H1 (cell line): ENCODE measurements around the gene THAP11. TPM values are rescaled to one million over a fixed set of nuclear protein-coding genes. Genes with fewer than 3 reads are reported as not detected.

Experiments used
- CTCF ChIA-PET: fragments of 300-600 bp; sonication (Branson Sonifier 250); formaldehyde crosslinking; loops from one replicate; lab custom pipeline; 2021; ENCODE audit not compliant: partially characterized antibody; lab: Charles Lee
- POLR2A ChIA-PET: fragments of 300-600 bp; sonication (Branson Sonifier 250); formaldehyde crosslinking; loops from one replicate; lab custom pipeline; 2021; ENCODE audit warnings: inconsistent platforms; ENCODE audit not compliant: partially characterized antibody; lab: Charles Lee
- DNase-seq, 2 experiments: peaks; one replicate each; pipeline versions ENCODE4 v3.0.0 to v3.0.0-alpha.2; 2010 to 2022; ENCODE audit warnings: low spot score in 2 of 2, low read depth in 1 of 2, mixed read lengths in 1 of 2
- FAIRE-seq: peaks from 2 replicates; lab custom pipeline; 2011; peaks lifted over from hg19 to GRCh38; lab: Jason Lieb, UNC
- H2AFZ ChIP-seq: 2 replicates; pipeline ENCODE4 v1.8.1; 2012; ENCODE audit warnings: low read length, inconsistent platforms
- H2AK5ac ChIP-seq: 2 replicates; pipeline ENCODE4 v1.6.1; 2013; ENCODE audit warnings: low read depth, low read length
- H2BK120ac ChIP-seq: replicated peaks from 2 replicates; pipeline ENCODE3; 2013; ENCODE audit warnings: low read depth, low read length, inconsistent platforms
- H2BK12ac ChIP-seq: 2 replicates; pipeline ENCODE4 v1.6.1; 2013; ENCODE audit warnings: low read depth, low read length
- H2BK15ac ChIP-seq: 2 replicates; pipeline ENCODE4 v1.6.1; 2013; ENCODE audit warnings: low read length
- H2BK20ac ChIP-seq: 2 replicates; pipeline ENCODE4 v1.6.1; 2013; ENCODE audit warnings: low read length
- H2BK5ac ChIP-seq: 2 replicates; pipeline ENCODE4 v1.6.1; 2013; ENCODE audit warnings: low read depth, low read length
- H3K14ac ChIP-seq: 2 replicates; pipeline ENCODE4 v1.6.1; 2013; ENCODE audit warnings: inconsistent platforms; ENCODE audit not compliant: insufficient read length
- H3K18ac ChIP-seq: 2 replicates; pipeline ENCODE4 v1.6.1; 2013; ENCODE audit warnings: low read length; ENCODE audit errors: extremely low read depth
- H3K23ac ChIP-seq: 2 replicates; pipeline ENCODE4 v1.6.1; 2013; ENCODE audit warnings: inconsistent platforms; ENCODE audit not compliant: insufficient read length
- H3K23me2 ChIP-seq: 2 replicates; pipeline ENCODE4 v1.6.1; 2013; ENCODE audit warnings: low read depth, low read length
- H3K27ac ChIP-seq: 2 replicates; pipeline ENCODE4 v1.6.1; 2011; ENCODE audit warnings: low read depth, low read length, inconsistent platforms
- H3K27me3 ChIP-seq, 4 experiments: replicated peaks in 1 of 4; 1 replicate in 1 of 4; 2 replicates in 3 of 4; pipeline versions ENCODE4 v1.6.1 to v1.8.1; 2011 to 2013; ENCODE audit warnings: low read length in 3 of 4, mild to moderate bottlenecking in 3 of 4, inconsistent platforms in 2 of 4, mixed read lengths in 2 of 4, moderate library complexity in 1 of 4; ENCODE audit not compliant: control insufficient read depth in 3 of 4, insufficient read depth in 3 of 4; ENCODE audit errors: extremely low read depth in 1 of 4
- H3K36me3 ChIP-seq, 4 experiments: 2 replicates each; pipeline versions ENCODE4 v1.6.1 to v1.8.1; 2011 to 2013; ENCODE audit warnings: mild to moderate bottlenecking in 4 of 4, low read length in 3 of 4, moderate library complexity in 2 of 4, control low read depth in 1 of 4, inconsistent platforms in 1 of 4; ENCODE audit not compliant: insufficient read depth in 4 of 4, control insufficient read depth in 2 of 4
- H3K4ac ChIP-seq: replicated peaks from 2 replicates; pipeline ENCODE3; 2013; ENCODE audit warnings: low read length, low read depth, mixed read lengths, inconsistent platforms; ENCODE audit not compliant: insufficient read length
- H3K4me1 ChIP-seq, 4 experiments: replicated peaks in 1 of 4; 1 replicate in 1 of 4; 2 replicates in 3 of 4; pipeline versions ENCODE4 v1.6.1 to v1.8.1; 2011 to 2013; ENCODE audit warnings: low read length in 3 of 4, inconsistent platforms in 2 of 4, mixed read lengths in 1 of 4; ENCODE audit not compliant: insufficient read depth in 4 of 4, control insufficient read depth in 3 of 4
- H3K4me2 ChIP-seq, 2 experiments: 2 replicates each; pipeline versions ENCODE4 v1.6.1 to v1.8.1; 2011 to 2013; ENCODE audit warnings: low read depth in 2 of 2, low read length in 2 of 2, control low read depth in 1 of 2, inconsistent platforms in 1 of 2, mild to moderate bottlenecking in 1 of 2; ENCODE audit not compliant: insufficient read depth in 1 of 2
- H3K4me3 ChIP-seq, 4 experiments: fragments of 200-600, 300-600 bp in 1 of 4; sonication (generic), shearing (Covaris generic), sonication (Bioruptor Twin) in 1 of 4; 2 replicates each; pipeline versions ENCODE4 v1.5.1 to v1.8.1; 2011 to 2016; ENCODE audit warnings: low read length in 4 of 4, low read depth in 3 of 4, control low read depth in 2 of 4, inconsistent platforms in 2 of 4, mild to moderate bottlenecking in 2 of 4, mixed read lengths in 1 of 4, moderate library complexity in 1 of 4; ENCODE audit not compliant: insufficient read depth in 2 of 4; ENCODE audit errors: extremely low read depth in 1 of 4
- H3K56ac ChIP-seq: replicated peaks from 2 replicates; pipeline ENCODE3; 2013; ENCODE audit warnings: low read depth, mild to moderate bottlenecking, mixed read lengths, low read length, inconsistent platforms; ENCODE audit not compliant: insufficient read length
- H3K79me1 ChIP-seq: 2 replicates; pipeline ENCODE4 v1.6.1; 2013; ENCODE audit warnings: low read depth, low read length, control low read depth
- H3K79me2 ChIP-seq, 2 experiments: 2 replicates each; pipeline versions ENCODE4 v1.6.1 to v1.8.1; 2012 to 2013; ENCODE audit warnings: low read length in 2 of 2, mild to moderate bottlenecking in 2 of 2, inconsistent platforms in 1 of 2; ENCODE audit not compliant: insufficient read depth in 2 of 2, control insufficient read depth in 1 of 2
- H3K9ac ChIP-seq, 4 experiments: replicated peaks in 1 of 4; 1 replicate in 1 of 4; 2 replicates in 3 of 4; pipeline versions ENCODE4 v1.6.1 to v1.8.1; 2011 to 2013; ENCODE audit warnings: low read depth in 3 of 4, low read length in 3 of 4, control low read depth in 2 of 4, mild to moderate bottlenecking in 2 of 4, moderate library complexity in 2 of 4, inconsistent platforms in 1 of 4; ENCODE audit errors: extremely low read depth in 1 of 4
- H3K9me3 ChIP-seq, 2 experiments: 2 replicates each; pipeline versions ENCODE4 v1.6.1 to v1.8.1; 2012 to 2013; ENCODE audit warnings: mild to moderate bottlenecking in 2 of 2, moderate library complexity in 2 of 2, control low read depth in 1 of 2, inconsistent platforms in 1 of 2, low read depth in 1 of 2, low read length in 1 of 2, mixed read lengths in 1 of 2; ENCODE audit not compliant: insufficient read depth in 2 of 2
- H4K20me1 ChIP-seq, 2 experiments: replicated peaks in 1 of 2; 2 replicates each; pipeline versions ENCODE3 to v1.8.1; 2011 to 2013; ENCODE audit warnings: inconsistent platforms in 2 of 2, low read length in 2 of 2, mild to moderate bottlenecking in 1 of 2; ENCODE audit not compliant: insufficient read depth in 2 of 2, control insufficient read depth in 1 of 2
- H4K5ac ChIP-seq: 2 replicates; pipeline ENCODE4 v1.6.1; 2013; ENCODE audit warnings: low read length, low read depth, mixed read lengths, inconsistent platforms; ENCODE audit not compliant: insufficient read length
- H4K8ac ChIP-seq: 2 replicates; pipeline ENCODE4 v1.8.0; 2013; ENCODE audit warnings: mild to moderate bottlenecking, moderate library complexity, low read length, inconsistent platforms; ENCODE audit not compliant: insufficient read depth; ENCODE audit errors: extremely low read depth
- H4K91ac ChIP-seq: replicated peaks from 2 replicates; pipeline ENCODE3; 2013; ENCODE audit warnings: low read length, mixed read lengths, inconsistent platforms; ENCODE audit not compliant: insufficient read length
- BCL11A ChIP-seq, 2 experiments: IDR thresholded peaks; one replicate each; pipeline ENCODE4 v1.6.1; 2011; ENCODE audit warnings: low read depth in 2 of 2, low read length in 2 of 2, mild to moderate bottlenecking in 2 of 2
- JUND ChIP-seq: IDR thresholded peaks from 2 replicates; pipeline ENCODE4 v1.6.1; 2011; ENCODE audit warnings: mild to moderate bottlenecking, improper control_type of control experiment, low read length
- KDM5A ChIP-seq: fragments of 200-600 bp; IDR thresholded peaks from 2 replicates; pipeline ENCODE4 v1.7.1; 2012; ENCODE audit warnings: mild to moderate bottlenecking, low read length, inconsistent platforms, mixed read lengths
- PHF8 ChIP-seq: fragments of 200-600 bp; sonication (generic); conservative IDR thresholded peaks from 2 replicates; pipeline ENCODE4 v1.7.1; 2012; ENCODE audit warnings: low read depth, mild to moderate bottlenecking, inconsistent platforms, low read length, moderate library complexity
- RAD21 ChIP-seq, 2 experiments: IDR thresholded peaks in 1 of 2; conservative IDR thresholded peaks in 1 of 2; 2 replicates each; pipeline ENCODE4 v1.6.1; 2011; ENCODE audit warnings: low read depth in 2 of 2, low read length in 2 of 2, improper control_type of control experiment in 1 of 2, inconsistent platforms in 1 of 2, mild to moderate bottlenecking in 1 of 2, moderate library complexity in 1 of 2
- RNF2 ChIP-seq: fragments of 200-900, 300-1000 bp; sonication (generic); IDR thresholded peaks from 2 replicates; pipeline ENCODE4 v1.7.1; 2016; ENCODE audit warnings: borderline replicate concordance, low read depth, mild to moderate bottlenecking, antibody characterized with exemption, low read length; ENCODE audit not compliant: poor library complexity, severe bottlenecking; ENCODE audit errors: missing control alignments
- SP1 ChIP-seq: IDR thresholded peaks from 2 replicates; pipeline ENCODE4 v1.6.1; 2011; ENCODE audit warnings: low read depth, low read length
- ZNF274 ChIP-seq: IDR thresholded peaks from 2 replicates; pipeline ENCODE4 v1.7.0; 2012; ENCODE audit warnings: low read length, borderline replicate concordance; ENCODE audit errors: extremely low read depth
- WGBS, 2 experiments: shearing (Covaris generic) in 1 of 2; methylation state at CpG; one replicate each; pipeline versions ENCODE4 v1.1.6 to v1.1.7; 2013 to 2015; ENCODE audit warnings: low lambda C conversion rate in 2 of 2, mixed read lengths in 2 of 2, inconsistent platforms in 1 of 2, low coverage in 1 of 2, missing lambda C conversion rate in 1 of 2; ENCODE audit not compliant: insufficient replicate concordance in 2 of 2, insufficient coverage in 1 of 2, insufficient read length in 1 of 2; ENCODE audit errors: extremely low coverage in 1 of 2, missing lambda C conversion rate in 1 of 2; 5-methylcytosine and 5-hydroxymethylcytosine counted together
- polyA plus RNA-seq, 7 experiments: library from polyadenylated mRNA; depleted of rRNA in 3 of 7; stranded (reverse) in 5 of 7; unstranded in 2 of 7; fragments of >200 nt in 5 of 7; fragments of 200-250 nt in 2 of 7; gene quantifications; 1 replicate in 5 of 7; 2 replicates in 1 of 7; 4 replicates in 1 of 7; pipeline versions ENCODE4 v1.2.1 to v1.2.3, GENCODE V29; 2011 to 2013; ENCODE audit warnings: missing spikeins in 2 of 7, mixed read lengths in 2 of 7
- total RNA-seq: library from RNA; stranded (reverse); fragmentation: NEBNext Ultra II Directional; extraction: Animal tissue kit (Norgen Biotek cat#: 25700); gene quantifications from 2 replicates; pipeline ENCODE4 v1.2.1, GENCODE V29; 2021
- TF ChIP-seq, protein P1 (sequence below): IDR thresholded peaks from 2 replicates; pipeline ENCODE4 v1.6.1; 2012; ENCODE audit warnings: low read length, inconsistent platforms

THAP11 gene
- total and polyA plus RNA-seq, 2 of the 8 experiments (the other 6 are each of a cell fraction or from before 2014, with no cell fraction given), result 50.8 to 54.8 TPM

- Histone ChIP-seq H4K8ac (no peak overlapping the region), H2BK5ac (no peak overlapping the region), H3K4me1 (no peaks in the 10 kb centered on the region)
- TF ChIP-seq, protein P1, sequence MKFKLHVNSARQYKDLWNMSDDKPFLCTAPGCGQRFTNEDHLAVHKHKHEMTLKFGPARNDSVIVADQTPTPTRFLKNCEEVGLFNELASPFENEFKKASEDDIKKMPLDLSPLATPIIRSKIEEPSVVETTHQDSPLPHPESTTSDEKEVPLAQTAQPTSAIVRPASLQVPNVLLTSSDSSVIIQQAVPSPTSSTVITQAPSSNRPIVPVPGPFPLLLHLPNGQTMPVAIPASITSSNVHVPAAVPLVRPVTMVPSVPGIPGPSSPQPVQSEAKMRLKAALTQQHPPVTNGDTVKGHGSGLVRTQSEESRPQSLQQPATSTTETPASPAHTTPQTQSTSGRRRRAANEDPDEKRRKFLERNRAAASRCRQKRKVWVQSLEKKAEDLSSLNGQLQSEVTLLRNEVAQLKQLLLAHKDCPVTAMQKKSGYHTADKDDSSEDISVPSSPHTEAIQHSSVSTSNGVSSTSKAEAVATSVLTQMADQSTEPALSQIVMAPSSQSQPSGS, result no peak
- TF ChIP-seq RAD21 (IDR thresholded peaks at IDR 0.05 in 1 of 2, conservative IDR thresholded peaks at IDR 0.05 in 1 of 2; ENCODE audit: low read depth in 2 of 2, low read length in 2 of 2) (no peak), ZNF274 (no peak), BCL11A (IDR thresholded peaks at IDR 0.05; ENCODE audit: low read depth in 2 of 2, low read length in 2 of 2) (no peak), JUND (no peak), KDM5A (no peak), PHF8 (no peak), RNF2 (no peak), SP1 (no peak)
- TF ChIP-seq, all 59 proteins: peak for 0
- 85% methylated on average over 8 of the region's 8 CpGs; no CpG with 5 or more reads in 1 of the 2 experiments for WGBS, 2 experiments
- H3K36me3 ChIP-seq, result no peaks in the 10 kb centered on the region
- no peak overlapping the region for H3K27ac ChIP-seq
- H3K18ac ChIP-seq, result no peak overlapping the region
- H3K9ac ChIP-seq, result no peak overlapping the region
- H2AFZ ChIP-seq, result no peak overlapping the region
- no peaks in the 10 kb centered on the region for H3K79me2 ChIP-seq
- no peak overlapping the region for H3K14ac ChIP-seq
- no peak overlapping the region for H3K56ac ChIP-seq
- CTCF ChIA-PET, result interaction anchor here (0.6 to 6.3 kb wide), 18 partner anchors 12 to 286 kb away, joined by 3 to 100 read pairs (median 4); partner anchors contain the start of gene RIPOR1
- DNase-seq (no peak), FAIRE-seq (no peak)
- H3K23me2 ChIP-seq, result no peaks in the 10 kb centered on the region
- H3K4me2 ChIP-seq, result no peak overlapping the region
- H2BK120ac ChIP-seq, result no peak overlapping the region
- no peaks in the 10 kb centered on the region for H4K20me1 ChIP-seq
- H3K9me3 ChIP-seq, result no peaks in the 10 kb centered on the region
- no peak overlapping the region for H2BK12ac ChIP-seq
- H4K91ac ChIP-seq, result no peak overlapping the region
- no peak overlapping the region for H2AK5ac ChIP-seq
- H3K79me1 ChIP-seq, result no peaks in the 10 kb centered on the region
- POLR2A ChIA-PET, result interaction anchor here (0.8 to 1.1 kb wide), 2 partner anchors 8 to 26 kb away, joined by 3 read pairs; partner anchors contain the start of gene RANBP10
- H2BK20ac ChIP-seq, result no peak overlapping the region
- H2BK15ac ChIP-seq, result no peak overlapping the region
- H3K4ac ChIP-seq, result no peak overlapping the region
- H3K23ac ChIP-seq, result no peak overlapping the region
- no peak overlapping the region for H3K4me3 ChIP-seq
- H4K5ac ChIP-seq, result no peak overlapping the region
- no peaks in the 10 kb centered on the region; a peak in 1 of 7 replicates for H3K27me3 ChIP-seq
These were observed 27.6 kb upstream of the THAP11 start for GRCh38 chr16:67814567-67814966.
